Fibroblast of lung (primary cell): ENCODE data around the gene FKBP15.

ENCODE experiments used
- CTCF ChIP-seq, 2 donors: IDR thresholded peaks in 1 of 2; conservative IDR thresholded peaks in 1 of 2; 1 replicate in 1 of 2; 2 replicates in 1 of 2; pipeline ENCODE4 v1.5.1; 2011 to 2012; ENCODE audit warnings: low read length in 2 of 2, control low read depth in 1 of 2, inconsistent platforms in 1 of 2, low read depth in 1 of 2, mild to moderate bottlenecking in 1 of 2
- EZH2 ChIP-seq: IDR thresholded peaks from 2 replicates; pipeline ENCODE4 v1.5.1; 2012; ENCODE audit warnings: low read length, control low read depth, mild to moderate bottlenecking; ENCODE audit errors: missing control alignments

- TF ChIP-seq CTCF (conservative IDR thresholded peaks at IDR 0.05 in 1 of 2, IDR thresholded peaks at IDR 0.05 in 1 of 2; ENCODE audit: low read depth in 1 of 2, low read length in 2 of 2), result no peak
- TF ChIP-seq EZH2, result no peak
Measured at GRCh38 chr9:113139225-113139829, 81.8 kb downstream of the FKBP15 start.
